GM06990 (cell line): ENCODE data around the gene THOP1.

ENCODE experiments used
- DNase-seq: peaks from one replicate; pipeline ENCODE4 v3.0.0-alpha.2; 2011; ENCODE audit not compliant: insufficient read length; ENCODE audit errors: extremely low read depth
- H3K27me3 ChIP-seq: replicated peaks from 2 replicates; pipeline ENCODE4 v1.6.0; 2011; ENCODE audit warnings: low read length; ENCODE audit not compliant: control insufficient read depth, insufficient read depth
- H3K36me3 ChIP-seq: 2 replicates; pipeline ENCODE4 v1.5.1; 2011; ENCODE audit warnings: low read length; ENCODE audit not compliant: control insufficient read depth, insufficient read depth
- H3K4me3 ChIP-seq: replicated peaks from 2 replicates; pipeline ENCODE4 v1.5.1; 2011; ENCODE audit warnings: low read depth, mild to moderate bottlenecking, control low read depth, low read length
- CTCF ChIP-seq: IDR thresholded peaks from 2 replicates; pipeline ENCODE4 v1.5.1; 2011; ENCODE audit warnings: low read length, control low read depth, mild to moderate bottlenecking, inconsistent platforms; ENCODE audit not compliant: insufficient read depth, poor library complexity, severe bottlenecking

Gene THOP1

GRCh38 chr19:2848616-2849015 lies 63.3 kb downstream of the THOP1 start:
- no peak for DNase-seq
- TF ChIP-seq CTCF, result no peak
- Histone ChIP-seq H3K4me3 (no peak overlapping the region), H3K27me3 (no peaks in the 10 kb centered on the region), H3K36me3 (peaks cover 10% of the 10 kb centered on the region)

- no peak for TF ChIP-seq CTCF
- no peak overlapping the region for H3K4me3 ChIP-seq
- peaks cover 10% of the 10 kb centered on the region for H3K36me3 ChIP-seq
- no peak for DNase-seq
- H3K27me3 ChIP-seq, result no peaks in the 10 kb centered on the region
Observed at GRCh38 chr19:2850256-2850925, 65.1 kb downstream of the THOP1 start.

GRCh38 chr19:2852598-2852997 lies 67.3 kb downstream of the THOP1 start:
- Histone ChIP-seq H3K4me3 (no peak overlapping the region), H3K27me3 (no peaks in the 10 kb centered on the region), H3K36me3 (peaks cover 10% of the 10 kb centered on the region)
- TF ChIP-seq CTCF, result no peak
- no peak for DNase-seq

GRCh38 chr19:2853015-2853606 lies 67.8 kb downstream of the THOP1 start:
- no peak overlapping the region for H3K4me3 ChIP-seq
- no peak for TF ChIP-seq CTCF
- no peak for DNase-seq
- no peaks in the 10 kb centered on the region for H3K27me3 ChIP-seq
- peaks cover 10% of the 10 kb centered on the region for H3K36me3 ChIP-seq

GRCh38 chr19:2854849-2855248 lies 69.5 kb downstream of the THOP1 start:
- H3K27me3 ChIP-seq, result no peaks in the 10 kb centered on the region
- peaks cover 10% of the 10 kb centered on the region for H3K36me3 ChIP-seq
- TF ChIP-seq CTCF, result no peak
- DNase-seq, result no peak
- no peak overlapping the region for H3K4me3 ChIP-seq
